HG03025 (cell line): Measurements from ENCODE around the gene EVA1A.

Experiments
- ATAC-seq: cut with Tn5 transposase; IDR thresholded peaks from one replicate; pipeline ENCODE4 v1.9.1; 2021; ENCODE audit warnings: mild to moderate bottlenecking, moderate library complexity; ENCODE audit not compliant: unreplicated experiment, low FRiP score

Gene EVA1A

DNA sequence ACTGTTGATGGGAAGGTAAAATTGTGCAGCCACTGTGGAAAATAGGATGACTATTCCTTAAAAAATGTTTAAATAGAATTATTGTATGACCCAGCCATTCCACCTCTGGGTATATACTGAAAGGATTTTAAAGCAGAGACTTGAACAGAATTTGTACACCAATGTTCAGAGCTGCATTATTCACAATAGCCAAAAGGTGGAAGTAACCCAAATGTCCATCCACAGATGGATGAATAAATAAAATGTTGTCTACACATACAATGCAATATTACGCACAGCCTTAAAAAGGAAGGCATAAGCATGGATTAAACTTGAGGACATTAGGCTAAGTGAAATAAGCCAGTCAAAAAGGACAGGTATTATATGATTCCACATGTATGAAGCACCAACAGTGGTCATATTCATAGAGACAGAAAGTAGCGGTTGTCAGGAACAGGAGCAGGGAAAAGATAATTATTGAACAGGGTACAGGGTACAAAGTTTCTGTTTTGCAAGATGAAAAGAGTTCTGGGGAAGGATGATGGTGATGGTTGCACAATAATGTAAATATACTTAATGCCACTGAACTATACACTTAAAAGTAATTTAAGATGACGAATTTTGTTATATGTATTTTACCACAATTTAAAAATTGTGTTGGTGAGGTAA, 39.4 kb downstream of the EVA1A start:
- ATAC-seq = no peak

GRCh38 chr2:75519843-75520242, 40.9 kb downstream of the EVA1A start:
- no peak for ATAC-seq

GRCh38 chr2:75518638-75519465, 41.9 kb downstream of the EVA1A start:
- no peak for ATAC-seq

DNA sequence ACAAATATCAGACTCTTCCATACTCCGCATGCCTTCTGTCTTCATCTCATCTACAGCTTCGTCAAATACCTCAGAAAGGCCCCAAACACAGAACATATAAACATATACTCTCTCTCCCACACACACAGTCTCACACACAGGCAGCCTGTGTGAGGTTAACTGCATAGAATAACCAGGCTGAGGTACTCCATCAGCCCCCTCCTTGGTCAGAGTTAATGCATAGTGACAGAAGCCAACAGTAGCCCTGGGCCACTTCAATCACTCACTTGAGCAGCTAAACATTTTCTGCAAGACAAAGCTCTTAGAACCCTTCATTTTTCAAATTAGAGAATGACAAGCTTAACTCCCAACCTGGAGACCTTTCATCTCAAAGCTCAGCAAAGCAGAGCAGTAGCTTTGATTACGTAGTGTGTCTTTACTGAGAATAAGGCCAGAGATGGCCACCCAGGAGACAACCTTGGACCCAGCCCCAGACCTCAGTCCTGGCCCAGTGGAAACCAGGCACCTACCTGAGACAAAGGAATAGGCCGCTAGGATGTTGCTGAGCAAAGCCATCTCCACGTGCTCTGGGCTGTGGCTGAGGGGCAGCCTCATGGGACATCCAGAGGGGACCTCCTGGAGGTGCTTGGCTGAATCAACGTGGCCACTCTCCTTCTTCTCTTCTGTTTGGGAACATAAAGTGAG, 43.0 kb downstream of the EVA1A start:
- no peak for ATAC-seq

DNA sequence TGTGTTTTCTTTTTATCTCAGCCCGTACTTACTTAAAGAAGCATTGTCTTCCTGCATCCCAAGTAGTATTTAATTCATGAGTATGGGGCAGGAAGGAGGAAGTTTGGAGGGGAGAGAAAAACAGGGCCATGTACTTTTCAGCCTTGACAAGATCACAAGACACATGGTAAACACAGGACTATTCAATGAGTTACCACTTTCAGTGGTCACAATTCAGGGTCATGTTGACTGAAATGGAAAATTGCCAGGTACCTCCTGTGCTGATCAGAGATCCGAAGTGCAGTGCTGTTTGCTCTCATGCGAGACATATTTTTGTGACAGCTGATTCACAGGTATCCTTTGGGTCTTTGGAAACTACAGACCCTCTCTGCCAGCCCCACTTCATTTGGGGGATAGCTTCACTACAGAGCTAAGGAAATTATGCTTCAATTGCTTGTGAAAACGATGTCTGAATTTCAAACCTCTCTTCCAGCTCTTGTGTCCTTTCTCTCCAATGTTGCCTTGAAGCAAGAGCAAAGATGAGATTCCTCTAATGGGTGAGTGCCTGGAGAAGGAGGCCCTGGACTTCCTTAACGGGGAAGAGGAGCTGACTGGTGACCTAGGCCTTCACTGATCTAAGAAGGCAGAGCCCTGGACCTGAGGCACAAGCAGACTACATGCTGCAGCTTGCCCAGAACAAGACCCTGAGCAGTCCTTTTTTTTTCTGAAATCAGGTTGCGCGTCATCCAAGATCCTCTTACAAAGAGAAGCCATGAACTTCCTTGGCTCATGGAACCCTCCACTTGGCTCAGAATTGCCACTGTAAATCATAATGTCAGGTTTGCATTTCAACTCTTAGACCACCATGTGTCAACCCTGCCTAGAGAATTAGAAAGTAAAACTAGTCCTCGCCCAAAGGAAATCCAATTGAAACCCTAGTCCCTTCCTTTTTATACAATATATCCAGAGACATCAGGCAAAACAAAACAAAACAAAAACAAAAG, 44.1 kb downstream of the EVA1A start:
- ATAC-seq = no peak

DNA sequence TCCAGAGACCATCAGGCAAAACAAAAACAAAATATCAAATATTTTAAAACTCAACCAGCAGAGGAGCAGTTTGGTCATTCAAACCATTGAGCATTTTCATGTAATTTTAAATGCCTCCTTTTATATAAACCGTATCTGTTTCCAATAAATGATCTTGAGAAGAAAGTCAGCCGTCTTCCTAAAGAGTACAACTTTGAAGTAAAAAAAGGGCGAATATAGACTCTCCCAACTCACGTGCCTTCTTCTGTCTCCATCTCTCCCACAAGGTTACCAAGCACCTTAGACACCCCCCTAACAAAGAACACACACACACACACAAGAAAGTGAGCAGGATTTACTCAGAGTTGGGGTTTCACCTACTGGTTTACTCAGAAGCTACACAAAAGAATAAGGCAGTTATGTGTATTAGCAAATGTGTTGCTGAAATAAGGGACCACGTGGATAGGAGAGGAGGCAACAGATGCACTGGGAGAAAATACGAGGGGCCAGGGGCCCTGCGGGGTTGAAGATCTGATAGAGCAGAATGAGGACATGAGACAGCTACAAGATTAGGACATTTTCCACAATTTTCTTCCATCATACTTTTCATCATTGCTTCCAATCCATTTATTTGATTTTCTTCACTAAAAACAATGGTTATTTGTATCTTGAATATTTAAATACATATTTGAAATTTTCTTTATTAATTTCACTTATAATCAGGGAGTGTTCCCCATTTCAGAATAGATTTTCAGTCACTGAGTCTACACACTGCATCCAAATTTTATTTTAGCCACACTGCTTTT, 45.0 kb downstream of the EVA1A start:
- ATAC-seq = no peak

DNA sequence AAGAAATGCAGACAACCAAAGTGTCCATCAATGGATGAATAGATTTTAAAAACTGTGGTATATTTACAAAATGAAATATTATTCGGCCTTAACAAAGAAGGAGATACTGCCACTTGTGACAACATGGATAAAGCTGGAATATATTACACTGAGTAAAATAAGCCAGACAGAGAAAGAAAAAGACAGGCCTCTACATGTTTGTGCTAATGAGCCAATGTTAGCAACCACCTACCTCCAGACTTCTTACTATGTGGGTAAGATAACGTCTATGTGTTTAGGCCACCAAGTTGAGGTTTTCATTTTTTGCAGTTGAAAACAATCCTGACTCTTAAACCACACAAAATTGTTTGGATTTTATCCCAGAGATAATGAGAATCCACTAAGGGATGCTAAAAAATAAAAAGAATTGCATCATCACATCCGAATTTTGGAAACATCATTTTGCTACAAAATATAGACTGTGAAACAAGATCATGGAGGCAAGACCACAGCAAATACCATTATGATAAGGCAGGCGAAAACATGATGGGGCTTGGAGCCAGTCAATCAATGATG, 47.0 kb downstream of the EVA1A start:
- ATAC-seq = no peak

DNA sequence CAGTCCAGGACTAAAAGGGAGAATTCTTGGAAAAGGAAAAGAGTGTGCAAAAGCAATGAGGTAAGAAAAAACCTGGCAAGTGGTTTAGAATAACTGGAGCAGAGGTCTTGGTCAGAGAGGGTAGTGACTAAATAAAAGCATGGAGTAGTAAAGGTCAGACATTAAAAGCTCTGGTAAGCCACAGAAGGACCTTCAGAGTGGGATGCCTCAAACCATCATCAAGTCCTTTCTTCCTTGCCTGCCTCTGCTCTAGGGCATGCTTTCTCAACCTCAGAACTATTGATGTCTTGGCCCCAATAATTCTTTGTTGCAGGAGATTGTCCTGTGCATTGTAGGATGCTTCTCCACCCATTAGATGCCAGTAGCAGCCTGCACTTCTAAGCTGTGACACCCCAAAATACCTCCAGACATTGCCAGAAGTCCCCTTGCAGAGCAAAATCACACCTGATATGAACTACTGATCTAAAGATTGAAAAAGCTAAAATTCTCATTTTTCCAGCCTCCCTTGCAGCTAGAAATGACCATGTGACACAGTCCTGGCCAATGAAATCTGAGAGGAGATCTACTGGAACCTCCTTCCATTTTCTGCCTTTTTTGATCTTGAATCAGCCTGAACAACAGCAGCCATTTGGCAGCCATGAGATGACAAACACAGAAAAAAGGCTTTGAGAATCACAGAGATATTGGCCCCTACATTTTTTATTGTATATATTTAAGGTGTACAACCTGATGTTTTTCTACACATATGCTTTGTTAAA, 48.1 kb downstream of the EVA1A start:
- ATAC-seq = no peak

GRCh38 chr2:75506101-75506697, 54.5 kb downstream of the EVA1A start:
- ATAC-seq = no peak

DNA sequence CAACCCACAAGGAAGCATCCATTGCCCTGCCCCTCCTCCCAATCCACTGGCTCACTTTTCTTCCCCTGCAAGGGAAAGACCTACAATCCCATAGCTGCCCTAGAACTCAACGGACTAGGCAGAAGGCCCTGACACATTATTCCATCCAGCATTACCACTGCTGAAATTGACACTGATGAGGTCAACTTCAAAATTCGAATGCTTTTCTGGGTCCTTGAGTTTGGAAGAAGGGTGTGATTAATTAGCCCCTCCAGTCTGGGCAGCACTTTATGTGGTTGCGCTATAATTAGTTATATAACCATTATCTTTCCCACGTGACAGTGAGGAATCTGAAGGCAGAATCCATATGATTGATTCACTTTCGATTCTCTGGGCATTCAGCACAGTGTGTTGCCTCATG, 55.7 kb downstream of the EVA1A start:
- ATAC-seq = no peak

- no peak for ATAC-seq
Measured at GRCh38 chr2:75503048-75503607, 57.6 kb downstream of the EVA1A start.

DNA sequence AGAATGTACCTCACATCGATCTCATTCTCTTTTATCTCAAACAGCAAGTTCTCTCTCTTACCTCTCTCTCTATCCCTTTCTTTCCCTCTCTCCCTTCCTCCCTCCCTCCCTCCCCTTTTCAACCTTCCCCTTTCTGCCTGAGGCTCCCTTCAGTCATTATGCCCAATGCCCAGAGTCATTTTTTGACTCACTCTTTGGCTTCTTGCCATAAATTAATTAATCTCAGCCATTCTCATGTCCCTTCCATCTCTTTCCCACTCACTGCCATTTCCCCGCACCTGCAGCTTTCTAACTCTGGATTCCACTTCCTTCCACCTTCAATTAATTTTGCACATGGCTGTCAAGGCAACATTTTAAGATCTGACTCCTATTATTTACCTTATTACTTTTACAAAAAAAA, 60.1 kb downstream of the EVA1A start:
- no peak for ATAC-seq

- no peak for ATAC-seq
Measured at GRCh38 chr2:75499534-75499933, 61.2 kb downstream of the EVA1A start.

DNA sequence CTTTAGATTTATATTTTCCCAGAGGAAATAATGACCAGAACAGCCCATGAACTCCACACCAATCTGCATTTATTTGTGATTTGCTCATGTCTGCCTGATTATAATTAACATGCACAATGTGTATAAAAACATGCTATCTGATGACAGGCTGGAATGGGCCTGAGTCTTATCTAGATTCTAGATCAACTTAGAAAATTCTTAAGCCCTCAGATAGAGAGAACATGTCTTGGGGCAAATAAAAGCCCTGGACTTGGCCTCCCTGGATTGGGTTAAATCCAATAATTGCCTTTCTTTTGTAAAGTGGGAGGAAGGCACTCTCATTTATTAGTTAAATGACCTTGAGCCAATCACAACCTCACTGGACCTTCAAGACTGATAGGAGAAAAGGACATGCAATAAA, 61.8 kb downstream of the EVA1A start:
- no peak for ATAC-seq

- no peak for ATAC-seq
Measured at GRCh38 chr2:75497256-75497655, 63.5 kb downstream of the EVA1A start.

GRCh38 chr2:75495862-75496261, 64.9 kb downstream of the EVA1A start:
- ATAC-seq = no peak

DNA sequence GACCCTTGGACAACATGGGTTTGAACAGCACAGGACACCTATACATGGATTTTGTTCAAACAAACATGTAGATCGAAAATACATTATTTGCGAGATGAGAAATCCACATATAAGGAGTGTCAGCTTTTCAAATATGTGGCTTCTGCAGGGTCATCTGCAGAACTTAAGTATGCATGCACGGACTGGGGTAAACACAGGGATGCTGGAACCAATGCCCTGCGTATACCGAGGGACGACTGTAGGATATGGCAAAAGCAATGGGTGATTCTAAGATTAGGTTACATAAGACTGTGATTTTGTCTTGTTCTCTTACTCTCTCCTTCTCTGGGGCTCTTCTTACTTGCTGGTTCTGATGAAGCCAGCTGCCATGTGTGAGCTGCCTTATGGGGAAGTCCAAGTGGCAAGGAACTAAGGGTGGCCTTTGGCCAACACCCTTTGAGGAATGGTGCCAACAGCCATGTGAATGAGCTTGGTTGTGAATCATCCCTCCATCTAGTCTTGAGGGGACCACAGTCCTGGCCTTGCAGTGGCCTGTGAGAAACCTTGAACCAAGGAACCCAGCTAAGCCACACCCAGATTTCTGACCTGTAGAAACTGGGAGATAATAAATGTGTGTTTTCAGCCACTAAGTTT, 66.5 kb downstream of the EVA1A start:
- no peak for ATAC-seq
